ENCODE data around the gene CCRL2.
"Not testable (repeated sequence)": the region's sequence is repeated elsewhere in the genome, so short reads cannot be mapped to it uniquely, and the experiment has no call there.

The CCRL2 gene

GRCh38 chr3:46429671-46430070 lies 22.6 kb downstream of the CCRL2 start:
- DNase-seq = no peak

GRCh38 chr3:46430879-46431278 lies 23.8 kb downstream of the CCRL2 start:
- not testable (repeated sequence) for DNase-seq

- DNase-seq = not testable (repeated sequence)
Observed at GRCh38 chr3:46431905-46432304, 24.8 kb downstream of the CCRL2 start.

- not testable (repeated sequence) for DNase-seq
Observed at GRCh38 chr3:46433118-46433517, 26.1 kb downstream of the CCRL2 start.

GRCh38 chr3:46433841-46434240 lies 26.8 kb downstream of the CCRL2 start:
- DNase-seq = no peak

GRCh38 chr3:46435081-46435726 lies 28.1 kb downstream of the CCRL2 start:
- DNase-seq = no peak

GRCh38 chr3:46438831-46439230 lies 31.8 kb downstream of the CCRL2 start:
- DNase-seq = no peak

- no peak for DNase-seq
Observed at GRCh38 chr3:46440531-46441294, 33.7 kb downstream of the CCRL2 start.

GRCh38 chr3:46442576-46443530 lies 35.8 kb downstream of the CCRL2 start:
- DNase-seq = no peak

- DNase-seq = no peak
Observed at GRCh38 chr3:46447228-46447985, 40.3 kb downstream of the CCRL2 start.

- DNase-seq = no peak
Observed at GRCh38 chr3:46448721-46449120, 41.7 kb downstream of the CCRL2 start.

- DNase-seq = no peak
Observed at GRCh38 chr3:46449755-46450552, 42.9 kb downstream of the CCRL2 start.

- DNase-seq = no peak
Observed at GRCh38 chr3:46453526-46454208, 46.6 kb downstream of the CCRL2 start.

- no peak for DNase-seq
Observed at GRCh38 chr3:46454209-46454595, 47.1 kb downstream of the CCRL2 start.

- DNase-seq = no peak
Observed at GRCh38 chr3:46454606-46455005, 47.5 kb downstream of the CCRL2 start.

- no peak for DNase-seq
Observed at GRCh38 chr3:46455231-46456115, 48.4 kb downstream of the CCRL2 start.

- DNase-seq = no peak
Observed at GRCh38 chr3:46456118-46456517, 49.1 kb downstream of the CCRL2 start.
